ENCODE measurements around the gene LRRK1. TPM values are rescaled to one million over a fixed set of nuclear protein-coding genes. Genes with fewer than 3 reads are reported as not detected.
A peak's percentile ranks its signal among the peaks of the same experiment; 100 is the strongest.

LRRK1 gene
- polyA plus RNA-seq, 1 experiment = 16.9 TPM

DNA sequence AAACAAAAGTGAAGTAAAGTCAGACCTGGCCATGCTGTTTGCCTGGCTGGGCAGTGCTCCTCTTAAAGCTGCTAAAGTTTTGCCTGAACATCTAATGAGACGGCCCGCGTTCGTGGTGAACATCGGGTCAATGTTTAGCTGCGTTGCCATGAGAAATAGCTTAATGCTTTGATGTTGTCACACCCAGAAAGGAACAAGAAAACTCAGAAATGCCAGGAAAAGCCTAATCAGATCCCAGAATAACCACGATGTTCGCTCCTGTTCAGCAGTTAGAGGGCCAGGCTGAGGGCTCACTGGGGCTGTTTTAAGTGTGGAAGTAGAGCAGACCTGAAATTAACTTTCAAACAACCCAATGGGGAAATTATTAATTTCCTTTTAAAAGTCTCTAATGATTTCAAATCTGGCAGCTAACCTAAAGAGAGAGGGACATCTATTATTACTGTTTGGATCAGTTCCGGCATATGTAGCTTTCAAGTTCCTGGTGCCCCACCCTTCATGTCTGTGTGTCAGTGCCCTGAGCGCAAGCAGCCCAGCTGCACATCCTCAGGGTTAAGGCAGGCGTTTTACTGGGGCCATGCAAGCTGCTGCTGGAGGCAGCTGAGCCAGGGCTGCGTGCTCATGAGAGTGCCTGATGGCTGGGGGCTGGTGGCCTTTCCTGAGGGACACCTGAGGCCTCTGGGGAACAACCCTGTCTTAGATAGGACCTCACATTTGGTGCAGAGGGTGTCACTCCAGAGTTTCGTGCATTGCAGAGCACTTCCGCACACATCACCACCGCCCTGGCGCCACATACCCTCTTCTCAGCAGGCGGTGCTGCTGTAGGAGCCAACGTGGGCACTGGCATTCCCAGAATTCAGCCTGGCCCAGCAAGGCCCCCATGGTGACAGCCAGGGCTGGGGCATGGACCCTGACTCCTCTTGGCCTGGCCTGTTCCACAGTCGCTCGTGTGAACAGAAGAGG lies 76.6 kb downstream of the LRRK1 start:
- H3K4me3 ChIP-seq (ENCODE audit: low read depth, low read length) = no peak overlapping the region
- peaks cover 9% of the 10 kb centered on the region for H3K36me3 ChIP-seq (ENCODE audit: control insufficient read depth, insufficient read depth, low read length)
- TF ChIP-seq, protein P1, sequence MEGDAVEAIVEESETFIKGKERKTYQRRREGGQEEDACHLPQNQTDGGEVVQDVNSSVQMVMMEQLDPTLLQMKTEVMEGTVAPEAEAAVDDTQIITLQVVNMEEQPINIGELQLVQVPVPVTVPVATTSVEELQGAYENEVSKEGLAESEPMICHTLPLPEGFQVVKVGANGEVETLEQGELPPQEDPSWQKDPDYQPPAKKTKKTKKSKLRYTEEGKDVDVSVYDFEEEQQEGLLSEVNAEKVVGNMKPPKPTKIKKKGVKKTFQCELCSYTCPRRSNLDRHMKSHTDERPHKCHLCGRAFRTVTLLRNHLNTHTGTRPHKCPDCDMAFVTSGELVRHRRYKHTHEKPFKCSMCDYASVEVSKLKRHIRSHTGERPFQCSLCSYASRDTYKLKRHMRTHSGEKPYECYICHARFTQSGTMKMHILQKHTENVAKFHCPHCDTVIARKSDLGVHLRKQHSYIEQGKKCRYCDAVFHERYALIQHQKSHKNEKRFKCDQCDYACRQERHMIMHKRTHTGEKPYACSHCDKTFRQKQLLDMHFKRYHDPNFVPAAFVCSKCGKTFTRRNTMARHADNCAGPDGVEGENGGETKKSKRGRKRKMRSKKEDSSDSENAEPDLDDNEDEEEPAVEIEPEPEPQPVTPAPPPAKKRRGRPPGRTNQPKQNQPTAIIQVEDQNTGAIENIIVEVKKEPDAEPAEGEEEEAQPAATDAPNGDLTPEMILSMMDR (IDR thresholded peaks at IDR 0.05; ENCODE audit: insufficient read depth, low read depth, low read length) = no peak
- POLR2A ChIA-PET = no interaction called here
- CTCF ChIA-PET = interaction anchor here (1.0 to 18.9 kb wide), 3 partner anchors 9 to 78 kb away, joined by 3 to 376 read pairs (median 5); partner anchors contain the start of gene LRRK1
- no peaks in the 10 kb centered on the region for H3K27me3 ChIP-seq (ENCODE audit: control insufficient read depth, insufficient read depth, low read length)
- no peak for DNase-seq (ENCODE audit: low read depth)

DNA sequence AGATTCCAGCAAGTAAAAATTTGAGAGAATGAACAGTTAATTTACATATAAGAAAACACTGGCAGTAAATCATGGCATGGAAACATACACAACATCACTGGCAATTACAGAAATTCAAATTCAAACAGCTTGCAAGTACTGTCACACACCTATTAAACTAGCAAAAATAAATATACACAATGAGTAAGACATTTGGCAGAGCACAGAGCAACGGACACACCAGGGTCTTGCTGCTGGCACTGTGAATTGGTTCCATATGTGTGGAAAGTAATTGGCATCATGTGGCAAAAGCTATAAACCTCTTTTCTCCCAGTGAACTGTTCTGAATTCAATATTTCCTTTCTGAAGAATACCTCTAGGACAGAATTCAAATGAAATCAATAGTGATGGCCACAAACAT lies 78.3 kb downstream of the LRRK1 start:
- DNase-seq (ENCODE audit: low read depth) = peak; percentile 60
- TF ChIP-seq, protein P1 (IDR thresholded peaks at IDR 0.05; ENCODE audit: insufficient read depth, low read depth, low read length) = no peak
- POLR2A ChIA-PET = no interaction called here
- CTCF ChIA-PET = interaction anchor here (0.6 to 18.9 kb wide), 4 partner anchors 9 to 977 kb away, joined by 3 to 376 read pairs (median 3); partner anchors contain the start of gene LRRK1
- Histone ChIP-seq H3K36me3 (ENCODE audit: control insufficient read depth, insufficient read depth, low read length) (peaks cover 9% of the 10 kb centered on the region), H3K4me3 (ENCODE audit: low read depth, low read length) (no peak overlapping the region), H3K27me3 (ENCODE audit: control insufficient read depth, insufficient read depth, low read length) (no peaks in the 10 kb centered on the region)

DNA sequence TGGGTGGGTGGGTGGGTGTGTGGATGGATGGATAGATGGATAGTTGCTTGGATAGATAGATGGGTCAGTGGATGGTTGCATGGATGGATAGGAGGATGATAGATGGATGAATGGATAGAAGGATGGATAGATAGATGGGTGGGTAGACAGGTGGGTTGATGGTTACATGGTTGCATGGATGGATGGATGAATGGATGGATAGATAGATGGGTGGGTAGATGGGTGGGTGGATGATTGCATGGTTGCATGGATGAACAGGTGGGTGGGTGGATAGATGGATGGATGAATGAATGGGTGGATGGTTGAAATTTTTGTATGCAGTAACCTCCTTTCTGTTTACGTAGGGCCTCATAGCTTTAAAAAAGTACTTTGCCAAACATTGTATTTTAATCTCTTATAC lies 79.5 kb downstream of the LRRK1 start:
- POLR2A ChIA-PET = interaction anchor here (0.6 to 0.7 kb wide), 3 partner anchors 13 to 490 kb away, joined by 3 to 6 read pairs (median 4); partner anchors contain the start of gene CHSY1
- no peak for DNase-seq (ENCODE audit: low read depth)
- peaks cover 9% of the 10 kb centered on the region for H3K36me3 ChIP-seq (ENCODE audit: control insufficient read depth, insufficient read depth, low read length)
- TF ChIP-seq, protein P1 (IDR thresholded peaks at IDR 0.05; ENCODE audit: insufficient read depth, low read depth, low read length) = no peak
- H3K4me3 ChIP-seq (ENCODE audit: low read depth, low read length) = no peak overlapping the region
- CTCF ChIA-PET = interaction anchor here (1.1 to 18.9 kb wide), 5 partner anchors 8 to 80 kb away, joined by 3 to 376 read pairs (median 4); partner anchors contain the start of gene LRRK1
- no peaks in the 10 kb centered on the region for H3K27me3 ChIP-seq (ENCODE audit: control insufficient read depth, insufficient read depth, low read length)

DNA sequence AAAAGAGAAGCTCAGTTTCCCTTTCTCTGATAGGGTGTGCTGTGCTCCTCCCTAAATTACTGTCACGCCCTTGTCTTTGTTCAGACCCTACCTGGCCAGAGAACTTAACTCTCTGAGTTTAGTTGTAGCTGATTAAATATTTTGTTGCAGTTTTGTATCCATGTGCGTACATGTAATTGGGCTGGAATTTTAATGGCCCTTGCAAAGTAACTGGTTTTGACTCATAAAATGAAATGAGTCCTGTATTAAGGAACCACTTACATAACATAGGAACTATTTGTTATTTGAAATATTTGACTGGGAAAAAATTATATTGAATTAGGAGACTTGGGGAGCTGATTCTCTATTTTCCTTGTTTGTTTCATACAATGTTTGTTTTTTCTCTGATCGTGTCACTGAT lies 80.2 kb downstream of the LRRK1 start:
- no peak overlapping the region for H3K4me3 ChIP-seq (ENCODE audit: low read depth, low read length)

More for the DNA sequence above, 80.2 kb downstream of the LRRK1 start:
- H3K27me3 ChIP-seq (ENCODE audit: control insufficient read depth, insufficient read depth, low read length) = no peaks in the 10 kb centered on the region
- ChIA-PET CTCF (interaction anchor here (0.6 to 18.9 kb wide), 6 partner anchors 9 to 81 kb away, joined by 3 to 376 read pairs (median 4); partner anchors contain the start of gene LRRK1), POLR2A (interaction anchor here (0.6 to 0.7 kb wide), 3 partner anchors 12 to 490 kb away, joined by 3 to 6 read pairs (median 4); partner anchors contain the start of gene CHSY1)
- TF ChIP-seq, protein P1 (IDR thresholded peaks at IDR 0.05; ENCODE audit: insufficient read depth, low read depth, low read length) = no peak
- peak; percentile 66 for DNase-seq (ENCODE audit: low read depth)
- peaks cover 9% of the 10 kb centered on the region for H3K36me3 ChIP-seq (ENCODE audit: control insufficient read depth, insufficient read depth, low read length)

All from BJ (cell line).